RWPE1 (cell line): ENCODE data around the gene HSPA4.

ENCODE experiments used
- CTCF ChIA-PET: fragments of 350-600 bp; sonication (Branson Sonifier 250); formaldehyde crosslinking; extraction: SDS; loops from one replicate; lab custom pipeline; 2021; lab: Yijun Ruan, JAX
- POLR2A ChIA-PET: fragments of 400-600 bp; formaldehyde crosslinking; extraction: SDS; loops from one replicate; lab custom pipeline; 2020; ENCODE audit warnings: antibody characterized with exemption; ENCODE audit not compliant: low non-redundant PET; lab: Yijun Ruan, JAX
- DNase-seq: peaks from one replicate; pipeline ENCODE4 v3.0.0; 2012; ENCODE audit warnings: low spot score
- H3K27ac ChIP-seq: fragments of 450-650 bp; 2 replicates; pipeline ENCODE4 v1.5.1; 2017
- TF ChIP-seq, protein P1 (sequence below): fragments of 450-650 bp; conservative IDR thresholded peaks from 2 replicates; pipeline ENCODE4 v1.5.1; 2017; ENCODE audit warnings: low read depth, mild to moderate bottlenecking

Gene HSPA4

GRCh38 chr5:133119233-133119711 is 67.5 kb downstream of the HSPA4 start:
- peak overlapping the region; percentile 4; the same call in 1 of the 2 replicates for H3K27ac ChIP-seq
- no peak for DNase-seq
- ChIA-PET CTCF (interaction anchor here (0.6 to 1.9 kb wide), 4 partner anchors 8 to 902 kb away, joined by 3 to 9 read pairs (median 3); no protein-coding TSS in a partner anchor), POLR2A (no interaction called here)
- TF ChIP-seq, protein P1, sequence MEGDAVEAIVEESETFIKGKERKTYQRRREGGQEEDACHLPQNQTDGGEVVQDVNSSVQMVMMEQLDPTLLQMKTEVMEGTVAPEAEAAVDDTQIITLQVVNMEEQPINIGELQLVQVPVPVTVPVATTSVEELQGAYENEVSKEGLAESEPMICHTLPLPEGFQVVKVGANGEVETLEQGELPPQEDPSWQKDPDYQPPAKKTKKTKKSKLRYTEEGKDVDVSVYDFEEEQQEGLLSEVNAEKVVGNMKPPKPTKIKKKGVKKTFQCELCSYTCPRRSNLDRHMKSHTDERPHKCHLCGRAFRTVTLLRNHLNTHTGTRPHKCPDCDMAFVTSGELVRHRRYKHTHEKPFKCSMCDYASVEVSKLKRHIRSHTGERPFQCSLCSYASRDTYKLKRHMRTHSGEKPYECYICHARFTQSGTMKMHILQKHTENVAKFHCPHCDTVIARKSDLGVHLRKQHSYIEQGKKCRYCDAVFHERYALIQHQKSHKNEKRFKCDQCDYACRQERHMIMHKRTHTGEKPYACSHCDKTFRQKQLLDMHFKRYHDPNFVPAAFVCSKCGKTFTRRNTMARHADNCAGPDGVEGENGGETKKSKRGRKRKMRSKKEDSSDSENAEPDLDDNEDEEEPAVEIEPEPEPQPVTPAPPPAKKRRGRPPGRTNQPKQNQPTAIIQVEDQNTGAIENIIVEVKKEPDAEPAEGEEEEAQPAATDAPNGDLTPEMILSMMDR: no peak

GRCh38 chr5:133120156-133120750 is 68.4 kb downstream of the HSPA4 start:
- no peak for DNase-seq
- H3K27ac ChIP-seq: peak overlapping the region; percentile 5; the same call in 1 of the 2 replicates
- TF ChIP-seq, protein P1: no peak
- ChIA-PET CTCF (interaction anchor here (0.5 to 1.9 kb wide), 4 partner anchors 9 to 1010 kb away, joined by 3 to 9 read pairs (median 6); no protein-coding TSS in a partner anchor), POLR2A (interaction anchor here (0.6 kb wide), 1 partner anchor 14 kb away, joined by 3 read pairs; no protein-coding TSS in a partner anchor)

GRCh38 chr5:133121080-133121479 is 69.3 kb downstream of the HSPA4 start:
- no peak for DNase-seq
- POLR2A ChIA-PET: no interaction called here
- H3K27ac ChIP-seq: no peak overlapping the region
- CTCF ChIA-PET: interaction anchor here (0.6 kb wide), 1 partner anchor 216 kb away, joined by 5 read pairs; no protein-coding TSS in a partner anchor
- TF ChIP-seq, protein P1: no peak

GRCh38 chr5:133121611-133122150 is 69.9 kb downstream of the HSPA4 start:
- CTCF ChIA-PET: no interaction called here
- H3K27ac ChIP-seq: no peak overlapping the region

DNA sequence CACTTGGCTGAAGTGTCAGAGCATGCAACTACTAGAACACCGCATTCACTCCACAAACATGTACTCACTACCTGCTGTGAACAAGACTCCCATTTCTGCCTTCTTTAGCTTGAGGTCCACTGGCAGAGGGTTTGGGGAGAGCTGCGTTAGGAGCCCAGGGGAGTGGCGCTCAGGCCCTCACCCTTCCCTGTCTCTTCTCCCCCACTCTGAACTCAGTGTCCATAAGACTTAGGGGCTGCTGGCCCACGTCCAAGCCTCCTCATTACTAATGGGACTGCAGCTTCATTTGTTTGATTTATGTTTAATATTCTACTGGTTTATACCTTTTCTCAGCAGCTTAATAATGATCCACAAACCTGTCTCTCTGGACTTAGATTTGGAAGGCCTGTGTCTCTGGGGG is 70.9 kb downstream of the HSPA4 start:
- no peak overlapping the region for H3K27ac ChIP-seq
- CTCF ChIA-PET: interaction anchor here (1.4 kb wide), 1 partner anchor 12 kb away, joined by 6 read pairs; no protein-coding TSS in a partner anchor
- TF ChIP-seq, protein P1: no peak
- DNase-seq: no peak
- POLR2A ChIA-PET: interaction anchor here (0.6 kb wide), 1 partner anchor 10 kb away, joined by 4 read pairs; no protein-coding TSS in a partner anchor

More at GRCh38 chr5:133121611-133122150, 69.9 kb downstream of the HSPA4 start:
- POLR2A ChIA-PET: no interaction called here
- no peak for DNase-seq
- TF ChIP-seq, protein P1: no peak

GRCh38 chr5:133123297-133123696 is 71.5 kb downstream of the HSPA4 start:
- TF ChIP-seq, protein P1: no peak
- CTCF ChIA-PET: interaction anchor here (1.4 kb wide), 1 partner anchor 12 kb away, joined by 6 read pairs; no protein-coding TSS in a partner anchor
- H3K27ac ChIP-seq: no peak overlapping the region
- no peak for DNase-seq
- POLR2A ChIA-PET: interaction anchor here (0.6 kb wide), 1 partner anchor 9 kb away, joined by 4 read pairs; no protein-coding TSS in a partner anchor
